HS-27A (cell line): ENCODE results near the gene INAVA.
"Not testable (repeated sequence)": the region's sequence is repeated elsewhere in the genome, so short reads cannot be mapped to it uniquely, and the experiment has no call there.

ENCODE experiments used
- DNase-seq: peaks from one replicate; pipeline ENCODE4 v3.0.0-alpha.2; 2012; ENCODE audit warnings: low read depth, missing footprints

INAVA gene

DNA sequence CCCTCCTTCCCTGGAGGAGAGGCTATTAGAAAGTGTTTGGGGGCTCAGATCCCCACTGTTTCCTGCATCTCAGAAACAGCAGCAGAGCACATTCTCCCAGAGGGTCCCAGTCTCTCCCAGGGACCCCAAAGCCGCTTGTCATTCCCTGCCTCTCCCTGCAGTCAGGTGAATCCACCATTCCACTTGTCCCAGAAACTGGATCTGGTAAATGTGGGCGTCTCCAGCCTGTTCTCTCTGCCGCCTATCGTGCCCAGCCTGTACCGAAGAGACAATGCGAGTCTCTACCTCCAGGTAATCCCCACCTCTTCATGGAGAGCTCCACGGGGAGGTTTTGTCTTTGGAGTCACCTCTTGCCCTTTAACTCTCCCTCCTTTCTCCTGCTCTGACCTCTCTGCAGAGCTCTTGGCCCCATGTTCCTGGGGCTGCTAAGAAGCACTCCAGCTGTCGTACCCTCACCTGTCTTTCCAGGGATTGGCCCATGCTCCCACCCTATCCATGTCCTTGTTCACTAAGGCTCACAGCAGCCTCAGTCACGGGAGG is 26.9 kb downstream of the INAVA start:
- DNase-seq, result no peak

GRCh38 chr1:200922406-200922805 is 27.7 kb downstream of the INAVA start:
- no peak for DNase-seq

DNA sequence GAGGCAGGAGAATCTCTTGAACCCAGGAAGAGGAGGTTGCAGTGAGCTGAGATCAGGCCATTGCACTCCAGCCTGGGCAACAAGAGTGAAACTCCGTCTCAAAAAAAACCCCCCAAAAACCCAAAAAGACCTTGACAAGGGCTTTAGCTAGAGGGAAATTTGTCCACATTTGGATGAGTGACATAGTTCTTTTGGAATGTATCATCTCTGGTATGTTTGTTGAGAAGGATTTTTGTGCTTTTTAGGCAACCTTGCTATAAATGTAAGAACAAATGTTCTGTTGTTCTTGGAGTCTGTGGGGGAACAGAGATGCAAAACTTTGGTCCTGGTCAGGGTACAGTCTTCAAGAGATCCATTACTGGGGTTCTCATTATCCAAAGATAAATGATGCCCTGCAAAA is 28.9 kb downstream of the INAVA start:
- DNase-seq, result no peak

GRCh38 chr1:200925831-200926230 is 31.1 kb downstream of the INAVA start:
- no peak for DNase-seq

GRCh38 chr1:200929530-200930278 is 35.0 kb downstream of the INAVA start:
- no peak for DNase-seq

GRCh38 chr1:200930285-200930684 is 35.6 kb downstream of the INAVA start:
- DNase-seq, result not testable (repeated sequence)

DNA sequence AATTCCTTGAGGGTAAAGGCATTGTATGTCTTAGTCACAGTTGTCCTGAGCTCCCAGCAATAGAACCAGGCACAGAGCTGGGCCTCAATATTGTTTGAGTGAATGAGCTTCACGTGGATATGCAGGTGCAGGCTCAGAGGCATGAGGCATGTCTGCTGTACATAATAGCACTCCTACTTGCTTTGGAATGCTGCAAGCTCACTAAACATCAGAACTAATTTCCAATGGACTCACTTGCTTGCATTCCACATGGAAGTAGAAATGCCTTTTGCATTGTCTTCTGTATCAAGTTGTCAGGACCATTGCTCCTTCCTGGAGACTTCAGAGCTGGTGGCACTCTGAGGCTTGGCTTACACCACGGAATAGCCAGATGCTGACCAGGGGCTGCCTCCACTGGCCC is 37.1 kb downstream of the INAVA start:
- DNase-seq, result no peak

- DNase-seq, result no peak
These were observed 40.1 kb downstream of the INAVA start for GRCh38 chr1:200934676-200935245.

DNA sequence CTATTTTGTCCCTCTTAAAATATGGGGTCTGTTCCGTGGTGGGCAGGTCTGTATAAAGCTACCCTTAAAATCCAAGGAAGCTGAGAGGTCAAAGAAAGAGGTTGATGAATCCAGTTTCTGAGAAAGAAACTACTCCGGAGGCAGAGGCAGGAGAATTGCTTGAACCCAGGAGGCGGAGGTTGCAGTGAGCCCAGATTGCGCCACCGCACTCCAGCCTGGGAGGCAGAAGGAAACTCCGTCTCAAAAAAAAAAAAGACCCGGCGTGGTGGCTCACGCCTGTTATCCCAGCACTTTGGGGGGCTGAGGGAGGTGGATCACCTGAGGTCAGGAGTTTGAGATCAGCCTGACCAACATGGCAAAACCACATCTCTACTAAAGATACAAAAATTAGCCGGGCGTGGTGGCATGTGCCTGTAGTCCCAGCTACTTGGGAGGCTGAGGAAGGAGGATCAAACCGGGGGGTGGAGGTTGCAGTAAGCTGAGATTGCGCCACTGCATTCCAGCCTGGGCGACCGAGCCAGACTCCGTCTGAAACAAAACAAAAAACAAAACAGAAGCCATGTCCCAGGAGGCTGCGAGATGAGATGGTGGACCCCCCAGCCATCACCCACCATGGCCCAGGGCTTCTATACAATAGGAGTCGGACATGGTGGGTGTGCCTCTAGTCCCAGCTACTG is 40.7 kb downstream of the INAVA start:
- DNase-seq, result not testable (repeated sequence)

- no peak for DNase-seq
These were observed 44.3 kb downstream of the INAVA start for GRCh38 chr1:200938955-200939354.

DNA sequence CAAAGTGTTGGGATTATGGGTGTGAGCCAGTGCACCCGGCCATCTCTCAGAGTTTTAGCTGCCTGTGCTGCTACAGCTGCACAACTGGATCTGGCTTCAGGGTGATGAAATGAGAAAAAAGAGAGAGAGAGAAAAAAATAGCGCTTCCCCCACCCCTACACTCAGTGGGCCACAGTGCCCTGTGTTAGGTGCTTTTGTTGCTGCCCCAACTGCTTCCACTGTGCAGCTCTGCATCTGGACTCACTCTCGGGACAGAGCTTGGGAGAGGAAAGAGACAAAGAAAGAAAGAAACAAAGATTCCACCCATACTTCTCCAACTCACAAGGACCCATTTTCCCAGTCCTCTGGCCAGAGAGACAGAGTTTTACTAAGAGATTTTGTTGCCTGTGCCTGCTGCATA is 50.4 kb downstream of the INAVA start:
- DNase-seq, result no peak

DNA sequence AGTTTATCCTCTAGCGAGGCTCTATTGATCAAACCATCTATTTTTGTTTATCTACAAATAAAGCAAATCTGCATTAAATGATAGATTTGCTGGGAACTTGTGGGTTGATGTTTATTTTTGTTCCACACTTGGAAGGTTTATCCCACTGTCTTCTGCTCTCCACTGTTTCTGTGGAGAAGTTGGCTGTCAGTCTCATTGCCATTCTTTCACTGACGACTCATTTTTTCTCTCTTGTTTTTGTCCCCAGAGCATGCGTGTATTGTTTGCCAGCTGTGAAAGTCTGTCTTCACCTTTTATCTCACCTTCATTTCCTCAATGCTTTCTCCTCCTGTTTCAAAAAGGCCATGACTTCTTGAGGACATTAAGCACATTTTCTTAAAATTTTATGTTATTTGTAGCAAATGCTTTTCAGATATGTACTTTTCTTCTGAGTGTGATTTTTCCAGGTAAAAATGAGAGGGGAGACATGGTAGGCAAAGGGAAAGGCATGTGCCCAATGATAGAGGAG is 52.4 kb downstream of the INAVA start:
- DNase-seq, result no peak

GRCh38 chr1:200949626-200950025 is 54.9 kb downstream of the INAVA start:
- no peak for DNase-seq

DNA sequence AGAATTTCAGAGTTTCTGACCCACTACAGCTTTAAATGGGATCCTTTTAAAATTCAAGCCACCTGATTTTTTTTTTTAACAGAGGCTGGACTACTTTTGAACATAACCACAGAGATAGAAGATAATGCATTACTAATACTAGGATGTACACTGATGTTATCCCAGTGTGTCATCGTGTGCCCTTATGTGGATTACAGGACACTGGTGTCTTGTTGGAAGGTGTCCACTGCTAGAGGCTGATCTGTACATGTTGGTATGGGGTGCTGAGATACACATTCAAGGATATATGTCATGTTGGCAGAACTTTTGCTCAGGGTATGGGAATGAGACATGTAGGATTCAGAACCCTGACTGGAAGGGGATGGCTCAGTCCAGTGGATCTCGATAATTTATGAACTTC is 56.3 kb downstream of the INAVA start:
- no peak for DNase-seq

DNA sequence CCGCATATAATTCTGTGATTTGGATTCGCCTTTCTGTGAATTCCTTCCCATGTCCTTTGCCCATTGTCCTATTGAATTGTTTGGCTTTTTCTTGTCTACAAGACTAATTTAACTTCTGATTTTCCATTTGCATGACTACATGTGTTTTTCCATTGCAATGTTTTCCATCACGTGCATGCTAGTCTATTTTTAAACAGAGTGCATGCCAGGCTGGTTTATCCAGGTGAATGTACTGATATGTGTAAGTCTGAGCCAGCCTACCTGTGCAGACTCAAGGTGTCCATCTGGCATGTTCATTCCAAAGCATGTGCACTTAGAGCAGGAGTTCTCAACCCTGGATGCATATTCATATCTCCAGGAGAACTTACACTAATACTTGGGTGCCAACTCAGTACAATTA is 59.7 kb downstream of the INAVA start:
- no peak for DNase-seq

DNA sequence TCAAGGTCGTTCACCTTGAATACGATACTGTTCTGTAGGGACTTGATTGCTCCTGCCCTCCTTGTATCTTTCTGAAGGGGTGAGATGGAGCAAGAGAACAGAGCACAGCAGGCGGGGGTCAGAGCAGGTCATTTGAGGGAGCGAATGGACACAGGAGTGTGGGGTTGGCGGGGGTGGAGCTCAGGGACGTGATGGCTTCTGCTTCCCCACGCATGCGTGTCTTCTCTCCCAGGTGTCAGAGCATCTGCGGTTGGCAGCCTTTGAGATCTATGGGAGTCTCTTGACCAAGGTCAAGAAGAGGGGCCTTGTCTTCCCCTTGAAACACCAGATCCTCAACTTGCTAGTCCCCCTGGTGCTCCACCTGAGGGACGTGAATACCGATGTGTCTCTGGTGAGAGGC is 63.9 kb downstream of the INAVA start:
- no peak for DNase-seq

DNA sequence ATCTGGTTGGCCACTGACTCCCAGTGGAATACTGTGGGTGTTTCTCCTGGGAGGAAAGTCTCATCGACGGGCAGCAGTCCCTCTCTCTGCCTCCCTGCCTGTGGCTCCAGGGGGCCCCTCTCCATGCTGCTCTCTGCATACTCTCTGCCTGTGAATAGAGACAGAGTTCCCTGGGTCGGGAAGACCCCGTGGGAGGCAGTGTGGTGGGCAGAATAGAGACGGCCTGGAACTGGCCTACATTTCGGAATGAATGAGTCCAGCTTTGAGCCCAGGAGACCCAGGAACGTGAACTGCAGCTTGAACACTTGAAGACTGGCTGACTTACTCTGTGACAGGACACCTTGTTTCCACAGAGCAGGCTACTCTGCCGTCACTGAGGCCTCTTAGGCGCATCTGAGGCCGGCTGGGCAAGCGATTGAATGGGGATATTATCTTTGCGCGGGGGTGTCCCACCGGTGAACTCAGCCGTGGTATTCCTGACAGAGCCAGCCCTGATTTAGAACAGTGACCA is 64.8 kb downstream of the INAVA start:
- DNase-seq, result no peak

- no peak for DNase-seq
These were observed 65.7 kb downstream of the INAVA start for GRCh38 chr1:200960236-200960947.

GRCh38 chr1:200960948-200961340 is 66.2 kb downstream of the INAVA start:
- no peak for DNase-seq

- not testable (repeated sequence) for DNase-seq
These were observed 67.5 kb downstream of the INAVA start for GRCh38 chr1:200962151-200962550.

DNA sequence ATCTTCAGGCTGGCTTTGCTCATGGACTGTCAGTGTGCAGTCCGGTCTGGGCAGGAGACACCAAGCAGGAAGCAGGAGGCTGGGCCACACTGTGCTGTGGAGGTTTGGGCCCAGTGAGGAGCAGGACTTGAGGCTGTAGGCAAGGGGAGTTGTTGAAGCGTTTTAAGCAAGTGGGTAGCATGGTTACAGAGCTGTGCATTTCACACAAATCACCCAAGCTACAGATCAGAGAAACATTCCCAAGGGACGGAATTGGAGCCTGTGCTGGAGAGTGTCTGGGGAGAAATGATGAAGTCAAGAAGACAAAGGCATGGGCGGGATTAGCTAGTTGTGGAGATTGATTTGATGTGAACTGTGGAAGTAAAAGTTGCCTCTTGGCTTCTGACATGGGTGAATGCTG is 67.9 kb downstream of the INAVA start:
- DNase-seq, result no peak

DNA sequence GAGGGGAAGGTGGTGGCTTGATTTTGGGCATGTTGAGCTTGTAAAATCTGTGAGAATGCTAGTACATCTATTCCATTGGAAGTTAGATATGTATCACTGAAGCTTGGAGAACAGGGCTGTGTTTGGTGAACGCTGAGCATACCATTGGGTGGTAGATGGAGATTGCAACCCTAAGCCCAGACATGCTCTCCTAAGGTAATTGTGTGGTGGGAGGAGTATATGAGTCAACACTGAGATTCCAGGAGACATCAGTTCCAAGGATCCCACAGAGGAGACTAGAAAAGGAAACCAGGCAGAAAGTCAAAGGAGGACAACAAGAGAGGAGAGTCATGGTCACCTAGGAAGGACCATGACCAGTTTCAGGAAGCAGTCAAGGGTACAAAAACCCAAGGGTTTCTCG is 68.4 kb downstream of the INAVA start:
- DNase-seq, result no peak
